LNCAP (cell line): ENCODE measurements around the gene FBXW12.

Experiments used
- CTCF ChIP-seq: fragments of 450-650 bp; IDR thresholded peaks from 2 replicates; pipeline ENCODE4 v1.5.1; 2017; ENCODE audit warnings: mild to moderate bottlenecking

Gene FBXW12

GRCh38 chr3:48403533-48404439 lies 31.8 kb downstream of the FBXW12 start:
- no peak for TF ChIP-seq CTCF

- TF ChIP-seq CTCF: no peak
These were observed 32.7 kb downstream of the FBXW12 start for GRCh38 chr3:48404440-48405342.

GRCh38 chr3:48405343-48405881 lies 33.4 kb downstream of the FBXW12 start:
- TF ChIP-seq CTCF: no peak

- no peak for TF ChIP-seq CTCF
These were observed 34.0 kb downstream of the FBXW12 start for GRCh38 chr3:48405971-48406370.

- no peak for TF ChIP-seq CTCF
These were observed 34.7 kb downstream of the FBXW12 start for GRCh38 chr3:48406443-48407431.

- TF ChIP-seq CTCF: no peak
These were observed 35.6 kb downstream of the FBXW12 start for GRCh38 chr3:48407542-48408099.
